NB4 (cell line): Measurements from ENCODE around the gene ANP32A.
"Not testable (repeated sequence)": the region's sequence is repeated elsewhere in the genome, so short reads cannot be mapped to it uniquely, and the experiment has no call there.

Source experiments
- POLR2A ChIP-seq: IDR thresholded peaks from 2 replicates; pipeline ENCODE4 v1.6.1; 2011; ENCODE audit warnings: mild to moderate bottlenecking; ENCODE audit not compliant: insufficient read length; ENCODE audit errors: extremely low read depth
- TF ChIP-seq, protein P1 (sequence below): IDR thresholded peaks from one replicate; pipeline ENCODE4 v1.5.1; 2012; ENCODE audit warnings: low read depth, low read length
- TF ChIP-seq, protein P2 (sequence below): IDR thresholded peaks from 2 replicates; pipeline ENCODE4 v1.6.1; 2011; ENCODE audit warnings: low read depth, low read length

DNA sequence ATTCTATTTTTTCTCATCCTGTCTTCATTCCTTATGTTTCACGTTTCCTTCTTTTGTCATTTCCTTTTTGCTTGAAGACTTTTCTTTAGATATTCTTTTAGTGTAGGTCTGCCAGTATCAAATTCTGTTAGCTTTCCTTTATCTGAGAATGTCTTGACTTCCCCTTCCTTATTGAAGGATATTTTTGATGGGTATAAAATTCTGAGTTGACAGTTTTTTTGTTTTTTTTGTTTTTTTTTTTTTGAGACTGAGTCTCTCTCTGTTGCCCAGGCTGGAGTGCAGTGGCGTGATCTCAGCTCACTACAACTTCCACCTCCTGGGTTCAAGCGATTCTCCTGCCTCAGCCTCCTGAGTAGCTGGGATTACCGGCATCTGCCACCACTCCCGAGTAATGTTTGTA is 36.7 kb upstream of the ANP32A start:
- TF ChIP-seq, protein P1, sequence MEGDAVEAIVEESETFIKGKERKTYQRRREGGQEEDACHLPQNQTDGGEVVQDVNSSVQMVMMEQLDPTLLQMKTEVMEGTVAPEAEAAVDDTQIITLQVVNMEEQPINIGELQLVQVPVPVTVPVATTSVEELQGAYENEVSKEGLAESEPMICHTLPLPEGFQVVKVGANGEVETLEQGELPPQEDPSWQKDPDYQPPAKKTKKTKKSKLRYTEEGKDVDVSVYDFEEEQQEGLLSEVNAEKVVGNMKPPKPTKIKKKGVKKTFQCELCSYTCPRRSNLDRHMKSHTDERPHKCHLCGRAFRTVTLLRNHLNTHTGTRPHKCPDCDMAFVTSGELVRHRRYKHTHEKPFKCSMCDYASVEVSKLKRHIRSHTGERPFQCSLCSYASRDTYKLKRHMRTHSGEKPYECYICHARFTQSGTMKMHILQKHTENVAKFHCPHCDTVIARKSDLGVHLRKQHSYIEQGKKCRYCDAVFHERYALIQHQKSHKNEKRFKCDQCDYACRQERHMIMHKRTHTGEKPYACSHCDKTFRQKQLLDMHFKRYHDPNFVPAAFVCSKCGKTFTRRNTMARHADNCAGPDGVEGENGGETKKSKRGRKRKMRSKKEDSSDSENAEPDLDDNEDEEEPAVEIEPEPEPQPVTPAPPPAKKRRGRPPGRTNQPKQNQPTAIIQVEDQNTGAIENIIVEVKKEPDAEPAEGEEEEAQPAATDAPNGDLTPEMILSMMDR: not testable (repeated sequence)
- not testable (repeated sequence) for TF ChIP-seq POLR2A
- TF ChIP-seq, protein P2, sequence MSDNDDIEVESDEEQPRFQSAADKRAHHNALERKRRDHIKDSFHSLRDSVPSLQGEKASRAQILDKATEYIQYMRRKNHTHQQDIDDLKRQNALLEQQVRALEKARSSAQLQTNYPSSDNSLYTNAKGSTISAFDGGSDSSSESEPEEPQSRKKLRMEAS: not testable (repeated sequence)
